GM23338 (cell line): ENCODE data around the gene CHRM5. TPM values are rescaled to one million over a fixed set of nuclear protein-coding genes. Genes with fewer than 3 reads are reported as not detected.

ENCODE experiments used
- ATAC-seq: fragments of 200-7000 bp; cut with Tn5 transposase; 3 replicates; pipeline ENCODE4 v1.9.1; 2020
- DNase-seq: peaks from one replicate; pipeline ENCODE4 v3.0.0-alpha.2; 2015; ENCODE audit warnings: low spot score
- H2AFZ ChIP-seq: fragments of 200-600 bp; sonication (generic); 2 replicates; pipeline ENCODE4 v1.8.0; 2016; ENCODE audit warnings: antibody characterized with exemption, mild to moderate bottlenecking, moderate library complexity
- H3F3A ChIP-seq: fragments of 200-600 bp; sonication (generic); replicated peaks from 2 replicates; pipeline ENCODE4 v1.8.0; 2017; ENCODE audit warnings: antibody characterized with exemption, mixed run types, low read depth
- H3K27ac ChIP-seq: fragments of 200-600 bp; sonication (generic); 2 replicates; pipeline ENCODE4 v1.6.1; 2016; ENCODE audit warnings: low read depth
- H3K27me3 ChIP-seq: fragments of 200-600 bp; sonication (generic); 2 replicates; pipeline ENCODE4 v1.8.0; 2016; ENCODE audit warnings: mild to moderate bottlenecking, mixed run types, moderate library complexity; ENCODE audit not compliant: insufficient read depth
- H3K36me3 ChIP-seq: fragments of 200-600 bp; sonication (generic); 2 replicates; pipeline ENCODE4 v1.8.0; 2016; ENCODE audit warnings: mild to moderate bottlenecking; ENCODE audit not compliant: insufficient read depth
- H3K4me1 ChIP-seq: fragments of 200-600 bp; sonication (generic); 2 replicates; pipeline ENCODE4 v1.8.0; 2016; ENCODE audit warnings: mild to moderate bottlenecking, moderate library complexity; ENCODE audit not compliant: insufficient read depth
- H3K4me2 ChIP-seq: fragments of 200-600 bp; sonication (generic); 2 replicates; pipeline ENCODE4 v1.7.1; 2017; ENCODE audit warnings: mixed run types
- H3K4me3 ChIP-seq: fragments of 200-600 bp; sonication (generic); 2 replicates; pipeline ENCODE4 v1.6.1; 2016; ENCODE audit warnings: mixed run types
- H3K79me2 ChIP-seq: fragments of 200-600 bp; sonication (generic); replicated peaks from 2 replicates; pipeline ENCODE4 v1.8.0; 2017; ENCODE audit warnings: mild to moderate bottlenecking; ENCODE audit not compliant: insufficient read depth
- H3K9me2 ChIP-seq: fragments of 200-600 bp; sonication (generic); 2 replicates; pipeline ENCODE4 v1.8.0; 2017; ENCODE audit not compliant: insufficient read depth
- H4K20me1 ChIP-seq: fragments of 200-600 bp; sonication (generic); replicated peaks from 2 replicates; pipeline ENCODE4 v1.8.0; 2017; ENCODE audit warnings: mild to moderate bottlenecking; ENCODE audit not compliant: insufficient read depth
- H3K27ac Mint-ChIP-seq: 2 replicates; pipeline ENCODE4 v1.8.0; 2020; ENCODE audit warnings: inconsistent platforms, mild to moderate bottlenecking, moderate library complexity, mixed read lengths
- H3K27me3 Mint-ChIP-seq: 3 replicates; pipeline ENCODE4 v1.8.0; 2022; ENCODE audit warnings: low read depth, mild to moderate bottlenecking, moderate library complexity, mixed read lengths, inconsistent platforms; ENCODE audit not compliant: insufficient read depth, poor library complexity
- H3K36me3 Mint-ChIP-seq: 3 replicates; pipeline ENCODE4 v1.8.0; 2021; ENCODE audit warnings: low read depth, mild to moderate bottlenecking, inconsistent platforms, moderate library complexity, mixed read lengths
- H3K4me1 Mint-ChIP-seq: 3 replicates; pipeline ENCODE4 v1.8.0; 2020; ENCODE audit warnings: mild to moderate bottlenecking, inconsistent platforms, mixed read lengths
- H3K4me3 Mint-ChIP-seq: 3 replicates; pipeline ENCODE4 v1.8.0; 2021; ENCODE audit warnings: moderate library complexity, mild to moderate bottlenecking, inconsistent platforms, mixed read lengths
- H3K9me3 Mint-ChIP-seq: 3 replicates; pipeline ENCODE4 v1.8.0; 2020; ENCODE audit warnings: moderate library complexity, mild to moderate bottlenecking, inconsistent platforms, mixed read lengths
- CREB1 ChIP-seq: fragments of 250-450 bp; sonication (Bioruptor Pico); IDR thresholded peaks from 2 replicates; pipeline ENCODE4 v1.5.0; 2020; ENCODE audit warnings: low read depth, mild to moderate bottlenecking, moderate library complexity
- EZH2 ChIP-seq: fragments of 200-600 bp; sonication (generic); IDR thresholded peaks from one replicate; pipeline ENCODE4 v1.8.0; 2017; ENCODE audit warnings: antibody characterized with exemption, mild to moderate bottlenecking, low read depth; ENCODE audit not compliant: unreplicated experiment
- JUNB ChIP-seq: IDR thresholded peaks from one replicate; pipeline ENCODE4 v1.6.1; 2016; ENCODE audit warnings: antibody characterized with exemption; ENCODE audit not compliant: unreplicated experiment
- NANOG ChIP-seq: IDR thresholded peaks from 2 replicates; pipeline ENCODE4 v1.6.1; 2016; ENCODE audit warnings: antibody characterized with exemption, borderline replicate concordance
- POLR2AphosphoS5 ChIP-seq: IDR thresholded peaks from 2 replicates; pipeline ENCODE4 v1.6.1; 2016; ENCODE audit warnings: antibody characterized with exemption, low read depth
- ZNF331 ChIP-seq: fragments of 250-450 bp; sonication (Bioruptor Pico); IDR thresholded peaks from 2 replicates; pipeline ENCODE4 v1.5.0; 2020; ENCODE audit warnings: low read depth, mild to moderate bottlenecking, moderate library complexity
- polyA plus RNA-seq: library from polyadenylated mRNA; unstranded; fragments of >200 nt; fragmentation: Nextera tagmentation; extraction: Ambion mirVana; gene quantifications from 2 replicates; pipeline ENCODE4 v1.2.1, GENCODE V29; 2016
- total RNA-seq: library from RNA; depleted of rRNA; stranded (reverse); fragments of >200 nt; shearing (Covaris generic); gene quantifications from 2 replicates; pipeline ENCODE4 v1.2.3, GENCODE V29; 2014
- TF ChIP-seq, protein P1 (sequence below): fragments of 250-450 bp; sonication (Bioruptor Pico); IDR thresholded peaks from 2 replicates; pipeline ENCODE4 v1.5.0; 2020; ENCODE audit warnings: mild to moderate bottlenecking, moderate library complexity
- TF ChIP-seq, protein P2 (sequence below): IDR thresholded peaks from 2 replicates; pipeline ENCODE4 v1.6.1; 2016; ENCODE audit warnings: antibody characterized with exemption
- TF ChIP-seq, protein P3 (sequence below): IDR thresholded peaks from one replicate; pipeline ENCODE4 v1.6.1; 2018; ENCODE audit warnings: antibody characterized with exemption; ENCODE audit not compliant: unreplicated experiment

CHRM5 gene
- total and polyA plus RNA-seq, 2 experiments from 2014 or later: not detected

DNA sequence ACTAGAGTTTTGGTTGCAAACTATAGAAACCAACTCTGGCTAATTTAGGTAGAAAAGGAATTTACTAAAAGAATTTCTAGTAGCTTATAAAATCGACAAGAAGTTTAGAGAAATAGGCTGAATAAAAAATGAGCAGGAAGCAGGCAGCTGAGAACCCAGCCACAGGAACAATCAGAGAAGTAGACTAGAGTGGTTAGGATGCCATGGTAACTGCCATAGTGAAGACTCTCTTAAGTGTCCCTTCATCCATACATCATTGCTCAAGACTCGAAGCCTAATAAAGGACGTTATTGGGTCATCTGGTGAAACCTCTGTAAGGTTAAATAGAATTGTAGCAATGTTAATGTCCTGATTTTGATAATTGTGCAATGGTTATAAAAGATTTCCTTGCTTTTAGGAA, 57.0 kb downstream of the CHRM5 start (continued):
- TF ChIP-seq, protein P1, sequence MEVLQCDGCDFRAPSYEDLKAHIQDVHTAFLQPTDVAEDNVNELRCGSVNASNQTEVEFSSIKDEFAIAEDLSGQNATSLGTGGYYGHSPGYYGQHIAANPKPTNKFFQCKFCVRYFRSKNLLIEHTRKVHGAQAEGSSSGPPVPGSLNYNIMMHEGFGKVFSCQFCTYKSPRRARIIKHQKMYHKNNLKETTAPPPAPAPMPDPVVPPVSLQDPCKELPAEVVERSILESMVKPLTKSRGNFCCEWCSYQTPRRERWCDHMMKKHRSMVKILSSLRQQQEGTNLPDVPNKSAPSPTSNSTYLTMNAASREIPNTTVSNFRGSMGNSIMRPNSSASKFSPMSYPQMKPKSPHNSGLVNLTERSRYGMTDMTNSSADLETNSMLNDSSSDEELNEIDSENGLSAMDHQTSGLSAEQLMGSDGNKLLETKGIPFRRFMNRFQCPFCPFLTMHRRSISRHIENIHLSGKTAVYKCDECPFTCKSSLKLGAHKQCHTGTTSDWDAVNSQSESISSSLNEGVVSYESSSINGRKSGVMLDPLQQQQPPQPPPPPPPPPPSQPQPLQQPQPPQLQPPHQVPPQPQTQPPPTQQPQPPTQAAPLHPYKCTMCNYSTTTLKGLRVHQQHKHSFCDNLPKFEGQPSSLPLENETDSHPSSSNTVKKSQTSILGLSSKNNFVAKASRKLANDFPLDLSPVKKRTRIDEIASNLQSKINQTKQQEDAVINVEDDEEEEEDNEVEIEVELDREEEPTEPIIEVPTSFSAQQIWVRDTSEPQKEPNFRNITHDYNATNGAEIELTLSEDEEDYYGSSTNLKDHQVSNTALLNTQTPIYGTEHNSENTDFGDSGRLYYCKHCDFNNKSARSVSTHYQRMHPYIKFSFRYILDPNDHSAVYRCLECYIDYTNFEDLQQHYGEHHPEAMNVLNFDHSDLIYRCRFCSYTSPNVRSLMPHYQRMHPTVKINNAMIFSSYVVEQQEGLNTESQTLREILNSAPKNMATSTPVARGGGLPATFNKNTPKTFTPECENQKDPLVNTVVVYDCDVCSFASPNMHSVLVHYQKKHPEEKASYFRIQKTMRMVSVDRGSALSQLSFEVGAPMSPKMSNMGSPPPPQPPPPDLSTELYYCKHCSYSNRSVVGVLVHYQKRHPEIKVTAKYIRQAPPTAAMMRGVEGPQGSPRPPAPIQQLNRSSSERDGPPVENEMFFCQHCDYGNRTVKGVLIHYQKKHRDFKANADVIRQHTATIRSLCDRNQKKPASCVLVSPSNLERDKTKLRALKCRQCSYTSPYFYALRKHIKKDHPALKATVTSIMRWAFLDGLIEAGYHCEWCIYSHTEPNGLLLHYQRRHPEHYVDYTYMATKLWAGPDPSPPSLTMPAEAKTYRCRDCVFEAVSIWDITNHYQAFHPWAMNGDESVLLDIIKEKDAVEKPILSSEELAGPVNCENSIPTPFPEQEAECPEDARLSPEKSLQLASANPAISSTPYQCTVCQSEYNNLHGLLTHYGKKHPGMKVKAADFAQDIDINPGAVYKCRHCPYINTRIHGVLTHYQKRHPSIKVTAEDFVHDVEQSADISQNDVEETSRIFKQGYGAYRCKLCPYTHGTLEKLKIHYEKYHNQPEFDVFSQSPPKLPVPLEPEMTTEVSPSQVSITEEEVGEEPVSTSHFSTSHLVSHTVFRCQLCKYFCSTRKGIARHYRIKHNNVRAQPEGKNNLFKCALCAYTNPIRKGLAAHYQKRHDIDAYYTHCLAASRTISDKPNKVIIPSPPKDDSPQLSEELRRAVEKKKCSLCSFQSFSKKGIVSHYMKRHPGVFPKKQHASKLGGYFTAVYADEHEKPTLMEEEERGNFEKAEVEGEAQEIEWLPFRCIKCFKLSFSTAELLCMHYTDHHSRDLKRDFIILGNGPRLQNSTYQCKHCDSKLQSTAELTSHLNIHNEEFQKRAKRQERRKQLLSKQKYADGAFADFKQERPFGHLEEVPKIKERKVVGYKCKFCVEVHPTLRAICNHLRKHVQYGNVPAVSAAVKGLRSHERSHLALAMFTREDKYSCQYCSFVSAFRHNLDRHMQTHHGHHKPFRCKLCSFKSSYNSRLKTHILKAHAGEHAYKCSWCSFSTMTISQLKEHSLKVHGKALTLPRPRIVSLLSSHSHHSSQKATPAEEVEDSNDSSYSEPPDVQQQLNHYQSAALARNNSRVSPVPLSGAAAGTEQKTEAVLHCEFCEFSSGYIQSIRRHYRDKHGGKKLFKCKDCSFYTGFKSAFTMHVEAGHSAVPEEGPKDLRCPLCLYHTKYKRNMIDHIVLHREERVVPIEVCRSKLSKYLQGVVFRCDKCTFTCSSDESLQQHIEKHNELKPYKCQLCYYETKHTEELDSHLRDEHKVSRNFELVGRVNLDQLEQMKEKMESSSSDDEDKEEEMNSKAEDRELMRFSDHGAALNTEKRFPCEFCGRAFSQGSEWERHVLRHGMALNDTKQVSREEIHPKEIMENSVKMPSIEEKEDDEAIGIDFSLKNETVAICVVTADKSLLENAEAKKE (CRISPR knock-in tag): no peak
- no peak for TF ChIP-seq JUNB

- Histone ChIP-seq H3K9me2 (no peaks in the 10 kb centered on the region), H3K4me3 (no peak overlapping the region), H4K20me1 (no peaks in the 10 kb centered on the region), H3K27ac (no peak overlapping the region), H3K4me2 (no peak overlapping the region), H3F3A (no peaks in the 10 kb centered on the region), H3K36me3 (peaks cover 7% of the 10 kb centered on the region; the same call in 1 of the 2 replicates), H3K4me1 (no peaks in the 10 kb centered on the region), H3K27me3 (no peaks in the 10 kb centered on the region), H3K79me2 (peaks cover 16% of the 10 kb centered on the region), H2AFZ (no peak overlapping the region)
- Mint-ChIP-seq H3K27ac (no peak overlapping the region), H3K4me3 (no peak overlapping the region), H3K27me3 (peaks cover 5% of the 10 kb centered on the region), H3K36me3 (peaks cover 15% of the 10 kb centered on the region; the same call in 2 of the 3 replicates), H3K9me3 (peaks cover 16% of the 10 kb centered on the region; the same call in 2 of the 3 replicates), H3K4me1 (peaks cover 5% of the 10 kb centered on the region; the same call in 2 of the 3 replicates)
- no peak for ATAC-seq
- DNase-seq: no peak
- no peak for TF ChIP-seq POLR2AphosphoS5
- TF ChIP-seq, protein P2, sequence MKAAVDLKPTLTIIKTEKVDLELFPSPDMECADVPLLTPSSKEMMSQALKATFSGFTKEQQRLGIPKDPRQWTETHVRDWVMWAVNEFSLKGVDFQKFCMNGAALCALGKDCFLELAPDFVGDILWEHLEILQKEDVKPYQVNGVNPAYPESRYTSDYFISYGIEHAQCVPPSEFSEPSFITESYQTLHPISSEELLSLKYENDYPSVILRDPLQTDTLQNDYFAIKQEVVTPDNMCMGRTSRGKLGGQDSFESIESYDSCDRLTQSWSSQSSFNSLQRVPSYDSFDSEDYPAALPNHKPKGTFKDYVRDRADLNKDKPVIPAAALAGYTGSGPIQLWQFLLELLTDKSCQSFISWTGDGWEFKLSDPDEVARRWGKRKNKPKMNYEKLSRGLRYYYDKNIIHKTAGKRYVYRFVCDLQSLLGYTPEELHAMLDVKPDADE: no peak
- no peak for TF ChIP-seq JUNB
- TF ChIP-seq, protein P3, sequence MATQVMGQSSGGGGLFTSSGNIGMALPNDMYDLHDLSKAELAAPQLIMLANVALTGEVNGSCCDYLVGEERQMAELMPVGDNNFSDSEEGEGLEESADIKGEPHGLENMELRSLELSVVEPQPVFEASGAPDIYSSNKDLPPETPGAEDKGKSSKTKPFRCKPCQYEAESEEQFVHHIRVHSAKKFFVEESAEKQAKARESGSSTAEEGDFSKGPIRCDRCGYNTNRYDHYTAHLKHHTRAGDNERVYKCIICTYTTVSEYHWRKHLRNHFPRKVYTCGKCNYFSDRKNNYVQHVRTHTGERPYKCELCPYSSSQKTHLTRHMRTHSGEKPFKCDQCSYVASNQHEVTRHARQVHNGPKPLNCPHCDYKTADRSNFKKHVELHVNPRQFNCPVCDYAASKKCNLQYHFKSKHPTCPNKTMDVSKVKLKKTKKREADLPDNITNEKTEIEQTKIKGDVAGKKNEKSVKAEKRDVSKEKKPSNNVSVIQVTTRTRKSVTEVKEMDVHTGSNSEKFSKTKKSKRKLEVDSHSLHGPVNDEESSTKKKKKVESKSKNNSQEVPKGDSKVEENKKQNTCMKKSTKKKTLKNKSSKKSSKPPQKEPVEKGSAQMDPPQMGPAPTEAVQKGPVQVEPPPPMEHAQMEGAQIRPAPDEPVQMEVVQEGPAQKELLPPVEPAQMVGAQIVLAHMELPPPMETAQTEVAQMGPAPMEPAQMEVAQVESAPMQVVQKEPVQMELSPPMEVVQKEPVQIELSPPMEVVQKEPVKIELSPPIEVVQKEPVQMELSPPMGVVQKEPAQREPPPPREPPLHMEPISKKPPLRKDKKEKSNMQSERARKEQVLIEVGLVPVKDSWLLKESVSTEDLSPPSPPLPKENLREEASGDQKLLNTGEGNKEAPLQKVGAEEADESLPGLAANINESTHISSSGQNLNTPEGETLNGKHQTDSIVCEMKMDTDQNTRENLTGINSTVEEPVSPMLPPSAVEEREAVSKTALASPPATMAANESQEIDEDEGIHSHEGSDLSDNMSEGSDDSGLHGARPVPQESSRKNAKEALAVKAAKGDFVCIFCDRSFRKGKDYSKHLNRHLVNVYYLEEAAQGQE: no peak
- no peak for TF ChIP-seq CREB1 (CRISPR knock-in tag)
- TF ChIP-seq ZNF331: no peak
- TF ChIP-seq NANOG: no peak
- no peak for TF ChIP-seq EZH2
Observed at GRCh38 chr15:34027606-34028005, 59.3 kb downstream of the CHRM5 start.
